Measurements from ENCODE around the gene SLC29A2.

Gene SLC29A2, protein sequence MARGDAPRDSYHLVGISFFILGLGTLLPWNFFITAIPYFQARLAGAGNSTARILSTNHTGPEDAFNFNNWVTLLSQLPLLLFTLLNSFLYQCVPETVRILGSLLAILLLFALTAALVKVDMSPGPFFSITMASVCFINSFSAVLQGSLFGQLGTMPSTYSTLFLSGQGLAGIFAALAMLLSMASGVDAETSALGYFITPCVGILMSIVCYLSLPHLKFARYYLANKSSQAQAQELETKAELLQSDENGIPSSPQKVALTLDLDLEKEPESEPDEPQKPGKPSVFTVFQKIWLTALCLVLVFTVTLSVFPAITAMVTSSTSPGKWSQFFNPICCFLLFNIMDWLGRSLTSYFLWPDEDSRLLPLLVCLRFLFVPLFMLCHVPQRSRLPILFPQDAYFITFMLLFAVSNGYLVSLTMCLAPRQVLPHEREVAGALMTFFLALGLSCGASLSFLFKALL

DNA sequence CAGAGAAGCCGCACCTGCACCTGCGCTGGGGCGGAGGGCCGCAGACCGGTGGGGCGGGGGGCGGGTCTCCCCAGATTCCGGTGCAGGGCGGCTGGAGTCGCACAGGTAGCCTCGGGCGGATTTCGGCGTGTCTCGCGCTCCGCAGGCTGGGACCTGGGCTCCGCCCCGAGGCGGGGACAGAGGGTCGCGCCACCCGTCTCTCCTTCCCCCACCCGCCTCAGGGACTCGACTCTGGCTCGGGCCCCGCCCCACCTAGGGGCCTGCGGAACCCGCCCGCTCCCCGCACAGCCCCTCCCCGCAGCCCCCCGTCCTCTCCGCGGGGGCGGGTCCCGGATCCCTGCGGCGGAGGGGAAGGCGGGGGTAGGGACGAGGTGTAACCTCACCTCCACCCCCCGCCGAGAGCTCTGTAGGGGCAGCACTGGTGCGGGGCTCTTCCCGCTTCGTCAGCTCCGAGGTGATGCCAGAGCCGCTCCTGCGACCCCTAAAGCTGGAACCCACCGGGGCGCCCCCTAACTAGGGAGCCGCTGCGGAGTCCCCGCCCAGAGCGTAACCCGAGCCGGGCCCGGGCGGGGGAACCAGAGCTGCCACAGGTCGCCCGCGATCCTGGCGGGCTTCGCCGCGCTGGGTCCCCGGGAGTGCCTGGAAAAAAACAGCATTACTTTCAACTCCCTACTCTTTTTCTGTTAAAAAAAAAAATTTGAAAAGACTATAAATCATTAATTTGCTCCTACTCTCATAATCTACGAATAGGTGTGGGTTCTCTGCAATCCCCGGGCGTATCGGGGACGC lies at the start of gene SLC29A2:
Gene SLC29A2, minus strand, starts transcription at position 134 of the 789 bp plus-strand sequence. CDS start 169 bp downstream, outside the sequence.
- no peak for FAIRE-seq

DNA sequence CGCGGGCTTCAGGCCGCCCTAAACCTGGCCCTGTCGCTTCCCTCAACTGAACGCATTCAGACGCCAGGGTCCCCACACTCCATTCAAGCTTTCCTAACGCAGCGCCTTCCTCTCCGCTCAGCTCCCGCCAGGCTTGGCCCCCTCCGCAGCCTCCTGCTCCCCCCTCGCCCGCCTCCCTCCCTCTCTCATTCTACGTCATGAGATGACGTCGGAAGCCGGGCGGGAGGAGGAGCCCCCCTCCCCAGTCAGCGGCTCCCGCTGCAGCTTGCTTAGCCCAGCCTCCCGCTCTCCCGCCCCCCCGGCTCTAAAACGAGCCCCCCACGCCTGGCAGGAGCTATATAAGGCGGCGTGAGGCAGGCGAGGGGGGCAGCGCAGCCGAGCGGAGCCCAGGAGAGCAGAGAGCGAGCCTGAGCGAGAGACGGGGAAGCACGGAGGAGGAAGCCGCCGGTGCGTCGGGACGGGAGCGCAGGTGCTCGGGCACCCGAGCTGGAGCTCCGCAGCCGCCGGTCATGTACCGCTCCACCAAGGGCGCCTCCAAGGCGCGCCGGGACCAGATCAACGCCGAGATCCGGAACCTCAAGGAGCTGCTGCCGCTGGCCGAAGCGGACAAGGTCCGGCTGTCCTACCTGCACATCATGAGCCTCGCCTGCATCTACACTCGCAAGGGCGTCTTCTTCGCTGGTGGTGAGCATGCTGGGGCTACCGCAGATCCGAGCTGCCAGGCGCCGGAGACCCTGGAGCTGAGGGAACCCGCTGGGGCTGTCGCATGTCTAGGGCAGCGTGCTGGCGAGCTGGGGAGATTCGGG lies 49.3 kb upstream of the SLC29A2 start, which contains the start of gene NPAS4:
Gene NPAS4, plus strand, starts transcription at position 365 of the 806 bp plus-strand sequence. Its CDS starts 145 bp downstream, at position 510.
- no peak for FAIRE-seq

DNA sequence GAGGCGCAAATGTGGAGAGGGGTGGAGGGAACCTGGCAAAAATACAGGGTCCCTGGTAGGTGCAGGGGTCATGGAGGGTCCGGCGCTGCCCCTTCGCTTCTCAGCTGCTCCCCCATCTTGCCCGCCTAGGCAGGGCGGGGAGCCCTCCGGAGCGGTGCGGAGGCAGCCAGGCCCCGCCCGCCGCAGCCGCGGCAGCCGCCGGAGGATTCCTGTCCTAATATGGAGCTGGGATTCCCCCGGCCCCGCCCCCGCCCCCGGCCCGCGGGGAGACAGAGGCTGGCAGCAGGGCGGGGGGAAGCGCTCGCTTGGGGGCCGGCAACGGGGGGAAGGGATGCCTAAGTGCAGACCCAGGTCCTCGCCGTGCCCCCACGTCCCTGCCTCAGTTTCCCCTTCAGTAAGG lies 48.3 kb upstream of the SLC29A2 start:
- no peak for FAIRE-seq

DNA sequence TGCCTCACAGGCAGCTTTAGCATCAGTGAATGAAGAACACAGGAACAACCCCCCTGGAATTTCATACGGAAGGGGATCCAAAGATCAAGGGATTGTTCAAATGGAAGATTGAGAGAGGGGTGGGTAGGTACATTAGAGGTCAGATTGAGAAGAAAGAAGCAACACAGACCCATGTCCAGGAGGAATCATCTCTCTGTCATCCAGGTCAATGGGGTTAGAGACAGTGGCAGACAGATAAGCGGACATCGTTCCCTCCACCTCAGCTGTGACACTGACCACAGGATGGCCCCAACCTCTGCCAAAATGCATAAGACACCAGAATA lies 47.4 kb upstream of the SLC29A2 start:
- no peak for FAIRE-seq

DNA sequence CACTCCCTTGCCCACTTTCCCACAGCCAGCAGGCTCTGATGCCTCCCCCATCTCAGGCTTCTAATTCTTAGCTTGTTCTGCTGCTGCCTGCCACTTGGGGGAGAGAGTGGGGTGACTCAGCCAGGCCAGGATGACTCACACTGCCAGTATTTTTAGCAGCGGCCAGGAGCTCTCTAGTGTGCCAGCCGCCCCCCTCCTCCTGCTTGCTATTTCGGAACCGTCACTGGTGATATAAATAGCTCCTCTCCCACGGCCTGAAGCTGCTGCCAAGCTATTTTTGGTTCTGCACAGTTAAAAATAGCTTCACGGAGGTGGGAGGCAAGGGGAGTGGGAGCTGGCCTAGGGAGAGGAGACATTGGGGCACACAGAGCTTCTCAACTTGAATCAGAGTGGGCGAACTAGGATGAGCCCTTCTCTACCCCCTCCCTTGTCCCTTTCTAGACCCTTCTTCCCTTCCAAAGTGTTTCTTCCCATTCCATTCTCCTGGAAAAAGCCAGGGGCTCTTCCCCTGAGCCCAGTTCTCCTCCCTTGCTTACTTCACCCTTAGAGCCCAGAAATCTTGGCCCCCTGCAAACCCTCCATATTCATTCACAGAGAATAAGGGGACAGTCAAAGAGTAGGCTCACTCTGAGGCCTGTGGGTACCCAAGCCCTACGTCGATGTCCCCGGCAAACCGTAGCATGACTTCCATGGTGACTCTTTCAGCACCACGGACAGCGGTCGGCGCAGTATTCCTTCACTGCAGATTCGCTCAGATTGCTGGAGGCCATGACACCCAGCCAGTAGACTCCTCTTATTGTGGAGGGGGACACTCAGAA lies 46.8 kb upstream of the SLC29A2 start:
- no peak for FAIRE-seq

DNA sequence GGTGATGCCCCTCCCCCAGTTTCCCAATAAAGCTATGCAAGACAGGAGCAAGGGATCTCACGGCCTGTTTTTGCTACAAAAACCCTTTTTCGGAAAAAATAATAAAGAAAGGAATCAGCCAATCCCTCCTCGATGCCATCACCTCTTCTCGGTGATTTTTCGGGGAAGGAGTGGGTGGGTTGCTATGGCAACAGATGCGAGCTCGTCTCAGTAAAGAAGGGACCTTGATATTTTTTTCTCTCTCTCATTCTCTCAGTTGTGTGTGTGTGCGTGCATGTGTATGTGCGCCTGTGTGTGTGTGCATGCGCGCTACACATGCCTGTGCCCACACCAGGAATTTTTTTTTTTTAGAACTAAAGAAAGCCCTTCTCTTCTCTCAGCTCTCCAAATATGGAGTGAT lies 45.4 kb upstream of the SLC29A2 start:
- no peak for FAIRE-seq

DNA sequence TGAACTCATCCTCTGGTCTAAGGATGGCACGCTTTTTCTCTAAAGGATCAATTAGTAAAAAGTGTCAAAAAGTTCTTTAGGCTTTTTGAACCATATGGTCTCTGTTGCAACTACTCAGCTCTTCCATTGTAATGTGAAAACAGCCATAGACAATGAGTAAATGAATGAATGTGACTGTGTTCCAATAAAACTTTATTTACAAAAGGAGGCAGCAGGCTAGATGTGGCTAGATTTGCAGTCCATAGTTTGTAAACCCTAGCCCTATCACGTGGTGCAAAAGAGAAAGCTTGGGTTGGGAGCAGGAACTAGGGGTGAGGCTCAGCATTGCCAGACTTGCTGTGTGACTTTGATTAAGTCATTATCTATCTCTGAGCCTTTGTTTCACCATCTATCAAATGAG lies 43.9 kb upstream of the SLC29A2 start:
- FAIRE-seq: no peak

DNA sequence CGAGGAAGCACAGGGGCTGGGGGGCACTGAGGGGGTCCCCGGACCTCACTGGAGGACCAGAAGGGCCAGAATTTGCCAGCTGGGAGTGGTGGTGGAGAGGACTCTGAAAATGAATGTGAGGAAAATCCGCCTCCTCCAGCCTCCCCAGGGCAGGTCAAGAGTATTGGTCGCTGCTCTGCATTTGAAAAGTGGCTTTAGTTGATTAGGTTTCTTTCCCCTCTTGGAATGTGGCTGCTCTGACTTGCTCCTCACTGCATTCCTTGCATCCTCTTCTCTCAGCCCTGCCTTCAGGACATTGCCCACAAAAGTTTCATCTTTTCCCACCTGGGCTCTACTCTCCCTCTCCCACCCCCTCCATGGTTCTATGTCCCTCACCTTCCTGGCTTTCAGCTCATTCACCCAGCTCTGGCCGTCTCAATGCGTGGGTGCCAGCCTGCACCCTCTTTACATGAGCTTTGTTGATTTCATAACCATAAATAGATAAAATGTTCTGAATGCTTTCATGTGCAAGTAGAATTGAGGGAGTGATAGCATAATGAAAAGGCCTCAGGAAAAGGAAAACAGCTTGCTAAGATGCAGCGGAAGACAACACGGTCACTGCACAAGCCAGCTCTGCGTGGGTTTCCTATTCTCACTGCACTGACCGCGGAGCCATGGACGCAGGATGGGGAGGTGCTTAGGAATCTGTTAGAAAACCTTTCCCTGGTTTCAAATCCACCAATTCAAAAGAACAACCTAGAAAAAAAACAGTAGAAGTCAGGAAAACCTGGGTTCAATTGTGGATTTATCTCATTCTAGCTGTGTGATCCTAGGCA lies 42.8 kb upstream of the SLC29A2 start:
- no peak for FAIRE-seq

DNA sequence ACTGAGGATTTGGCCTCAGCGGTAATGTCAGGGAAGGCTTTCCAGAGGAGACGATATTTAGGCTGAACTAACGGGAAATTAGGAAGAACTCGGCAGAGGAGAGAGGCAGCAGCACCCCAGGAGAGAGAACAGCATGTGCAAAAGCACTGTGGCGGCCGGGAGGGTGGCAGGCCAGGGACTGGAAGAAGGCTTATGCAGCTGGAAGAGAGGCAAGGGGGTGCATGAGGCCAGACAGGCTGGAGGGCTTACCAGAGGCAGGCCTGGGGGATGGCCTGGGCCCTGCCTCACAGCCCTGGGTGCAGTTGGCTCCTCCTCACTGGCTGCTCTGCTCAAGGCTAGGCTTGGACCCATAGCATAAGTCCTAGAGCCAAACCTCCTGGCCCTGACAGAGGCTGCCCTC lies 41.6 kb upstream of the SLC29A2 start:
- no peak for FAIRE-seq

DNA sequence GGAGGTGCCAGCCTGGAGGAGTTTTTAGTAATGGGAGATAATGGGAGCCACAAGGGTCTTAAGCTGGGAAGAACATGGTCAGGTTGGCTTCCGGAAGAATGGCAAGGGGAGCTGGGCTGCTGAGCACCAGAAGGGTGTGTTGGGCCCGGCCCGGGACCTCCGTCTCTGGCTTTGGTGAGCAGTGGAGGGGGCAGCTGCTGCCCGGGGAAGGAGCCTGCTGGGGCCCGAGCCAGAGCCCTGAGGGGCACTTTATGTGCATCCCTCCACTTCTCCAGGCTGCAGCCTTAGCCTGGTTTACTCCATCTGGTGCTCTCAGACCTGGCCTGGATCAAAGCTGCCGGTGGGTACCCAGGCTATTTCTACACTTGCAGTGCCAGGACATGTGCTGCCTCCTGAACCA lies 40.5 kb upstream of the SLC29A2 start:
- FAIRE-seq: no peak

DNA sequence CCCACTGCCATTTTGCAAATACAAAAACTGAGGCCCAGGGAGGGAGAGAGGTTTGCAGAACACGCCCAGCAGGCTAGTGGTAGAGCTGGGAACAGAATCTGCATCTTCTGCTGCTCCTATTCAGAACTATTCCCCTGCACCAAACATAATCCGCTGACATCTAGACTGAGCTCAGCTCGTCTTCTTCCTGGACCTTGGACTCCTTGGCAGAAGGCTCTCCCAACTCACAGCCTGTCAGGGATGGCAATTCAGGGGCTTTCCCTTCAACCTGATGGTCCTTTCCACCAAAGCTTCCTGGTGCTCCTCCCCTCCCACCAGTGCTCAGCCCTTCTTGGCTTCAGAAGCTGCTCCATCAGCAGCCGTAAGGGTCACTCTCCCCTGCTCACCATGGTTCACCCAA lies 39.8 kb upstream of the SLC29A2 start:
- no peak for FAIRE-seq

DNA sequence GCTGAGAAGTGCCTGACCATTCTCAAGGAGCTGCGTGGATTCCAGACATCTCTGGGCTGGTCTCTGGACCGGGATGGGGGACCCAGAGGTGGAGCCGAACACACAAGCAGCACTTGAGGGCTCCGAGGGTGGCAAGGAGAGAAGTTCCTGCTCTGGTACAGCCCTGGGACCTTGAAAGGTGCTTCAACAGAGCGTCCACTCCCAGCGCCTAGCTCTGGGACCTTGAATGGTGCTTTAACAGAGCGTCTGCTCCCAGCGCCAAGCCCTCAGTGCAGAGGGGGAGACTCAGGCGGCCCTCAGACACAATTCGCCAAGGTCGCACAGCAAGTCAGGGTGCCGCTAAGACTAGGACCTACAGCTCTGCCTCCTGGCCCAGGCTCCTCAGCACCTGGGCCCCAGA lies 38.6 kb upstream of the SLC29A2 start:
- no peak for FAIRE-seq

DNA sequence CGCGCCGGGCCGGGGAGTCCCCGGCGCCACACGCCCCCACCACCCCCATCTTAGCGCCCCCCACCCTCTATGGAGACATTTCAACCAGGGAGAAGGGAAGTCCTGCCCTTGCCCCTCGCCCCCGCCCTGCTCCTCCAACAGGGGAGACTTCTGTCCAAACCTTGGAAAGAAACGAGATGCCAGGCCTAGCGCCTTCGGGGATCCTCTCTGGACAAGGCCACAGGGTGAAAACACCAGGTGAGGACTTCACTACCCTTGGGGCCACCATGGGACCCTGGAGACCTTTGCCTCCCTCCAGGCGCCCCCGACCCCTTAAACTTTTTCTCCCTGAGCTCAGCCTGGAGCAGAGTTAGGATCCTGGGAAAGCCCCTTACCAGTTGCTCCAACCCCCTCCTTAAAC lies 37.7 kb upstream of the SLC29A2 start:
- FAIRE-seq: no peak

DNA sequence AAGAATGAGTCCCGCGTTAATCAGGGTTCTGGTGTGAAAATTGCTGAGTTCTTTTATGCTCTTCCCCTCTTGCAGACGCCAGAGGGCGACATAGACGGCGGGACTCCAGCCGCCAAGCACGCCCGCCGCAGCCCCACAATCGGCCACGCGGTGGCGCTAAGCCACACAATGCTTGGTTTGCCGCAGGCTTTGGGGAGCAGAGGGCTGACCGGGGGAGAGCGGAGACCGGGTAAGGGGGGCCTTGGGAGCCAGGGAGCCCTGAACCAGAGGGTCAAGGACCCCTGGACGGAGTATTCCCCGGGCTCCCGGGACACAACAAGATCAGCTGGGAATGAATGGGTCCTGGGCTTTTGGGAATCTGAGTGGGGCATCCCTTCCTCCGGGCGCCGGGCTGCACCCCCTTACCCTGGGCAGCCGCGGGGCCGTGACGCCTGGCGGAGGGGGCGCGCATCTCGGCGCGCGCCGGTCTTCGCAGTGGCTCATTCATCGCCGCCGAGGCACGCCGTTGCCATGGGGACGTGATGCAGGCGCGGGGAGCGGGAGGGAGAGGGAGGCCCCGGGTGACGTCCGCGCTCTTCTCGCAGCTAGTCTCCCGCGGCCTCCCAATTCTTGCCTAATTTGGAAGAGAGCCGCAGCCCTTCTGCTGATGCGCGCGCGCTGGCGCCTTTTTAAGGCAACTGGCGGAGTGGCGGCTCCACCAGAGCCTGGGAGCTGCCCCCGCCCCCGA lies 37.1 kb upstream of the SLC29A2 start:
- FAIRE-seq: peak; percentile 70

DNA sequence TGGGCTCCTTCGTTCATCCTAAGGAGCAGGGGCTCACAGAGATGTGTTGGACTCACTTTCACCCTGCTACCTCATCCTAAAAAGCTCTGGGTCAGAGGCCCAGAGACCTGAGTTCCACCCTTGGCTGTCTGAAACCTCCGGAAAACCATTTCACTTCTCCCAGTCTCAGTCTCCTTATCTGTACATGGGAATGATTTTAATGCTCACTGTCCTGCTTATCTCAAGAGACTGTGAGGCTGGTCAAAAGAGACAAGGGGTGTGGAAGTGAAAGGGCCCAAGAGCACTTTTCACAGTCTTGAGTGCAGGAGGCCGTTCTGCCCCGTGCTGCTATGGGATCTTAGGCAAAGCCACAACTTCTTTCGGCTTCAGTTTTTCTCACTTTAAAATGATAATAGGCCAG lies 36.1 kb upstream of the SLC29A2 start:
- no peak for FAIRE-seq

DNA sequence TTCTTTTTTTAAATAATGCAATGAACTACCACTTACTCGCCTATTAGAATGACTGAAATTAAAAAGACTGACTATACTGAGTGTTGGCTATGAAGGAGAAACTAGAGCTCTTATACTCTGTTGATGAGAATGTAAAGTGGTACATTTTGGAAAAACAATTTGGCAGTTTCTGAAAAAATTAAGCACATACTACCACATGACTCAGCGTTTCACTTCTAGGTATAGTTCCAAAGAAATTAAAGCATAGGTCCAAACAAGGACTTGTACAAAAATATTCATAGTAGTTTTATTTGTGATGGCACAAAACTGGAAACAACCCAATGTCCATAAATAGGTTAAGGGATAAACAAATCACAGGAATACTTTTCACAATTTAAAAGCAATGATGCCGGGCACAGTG lies 22.4 kb upstream of the SLC29A2 start:
- no peak for FAIRE-seq

DNA sequence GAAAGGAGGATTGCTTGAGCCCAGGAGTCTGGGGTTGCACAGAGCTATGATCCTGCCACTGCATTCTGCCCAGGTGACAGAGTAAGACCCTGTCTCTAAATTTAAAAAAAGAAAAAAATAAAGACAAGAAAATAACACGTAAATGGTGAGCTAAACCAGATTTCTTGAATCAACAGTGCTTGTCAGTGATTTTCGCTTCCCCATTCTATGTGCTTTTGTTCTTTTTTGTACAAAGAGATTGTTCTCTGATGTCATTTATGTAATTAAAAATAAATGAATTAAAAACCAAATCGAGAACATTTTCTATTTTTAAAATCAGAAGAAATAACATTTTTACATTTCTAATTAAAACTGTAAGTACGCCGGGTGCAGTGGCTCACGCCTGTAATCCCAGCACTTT lies 19.8 kb upstream of the SLC29A2 start:
- FAIRE-seq: no peak

DNA sequence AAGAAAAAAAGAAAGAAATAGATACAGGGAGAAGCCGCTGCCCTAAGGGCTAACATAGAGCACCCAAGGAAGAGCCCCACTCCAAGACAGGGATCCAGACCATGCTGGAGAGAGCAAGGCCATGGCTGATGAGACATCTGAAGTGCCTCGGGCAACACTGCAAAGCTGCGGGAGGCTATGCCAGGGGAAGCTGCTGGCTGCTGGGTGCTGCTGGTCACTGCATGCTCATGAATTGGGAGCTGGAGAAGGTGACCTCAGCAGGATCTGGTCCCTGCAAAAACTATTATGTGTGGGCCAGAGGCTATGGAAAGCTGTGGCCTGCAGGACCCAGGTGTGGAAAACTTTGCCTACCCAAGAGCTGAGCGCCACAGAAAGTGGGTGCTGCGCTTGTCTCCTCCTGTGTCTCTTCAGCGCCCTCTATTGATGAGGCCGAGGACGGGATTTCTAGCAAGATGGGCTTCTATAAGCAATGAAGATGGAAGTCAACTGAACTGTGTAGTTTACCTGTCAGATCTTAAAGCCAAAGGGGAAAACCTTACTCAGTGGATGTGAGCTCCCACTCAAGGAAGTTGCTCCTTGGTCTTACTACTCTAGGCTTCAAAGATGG lies 17.3 kb upstream of the SLC29A2 start:
- FAIRE-seq: no peak

DNA sequence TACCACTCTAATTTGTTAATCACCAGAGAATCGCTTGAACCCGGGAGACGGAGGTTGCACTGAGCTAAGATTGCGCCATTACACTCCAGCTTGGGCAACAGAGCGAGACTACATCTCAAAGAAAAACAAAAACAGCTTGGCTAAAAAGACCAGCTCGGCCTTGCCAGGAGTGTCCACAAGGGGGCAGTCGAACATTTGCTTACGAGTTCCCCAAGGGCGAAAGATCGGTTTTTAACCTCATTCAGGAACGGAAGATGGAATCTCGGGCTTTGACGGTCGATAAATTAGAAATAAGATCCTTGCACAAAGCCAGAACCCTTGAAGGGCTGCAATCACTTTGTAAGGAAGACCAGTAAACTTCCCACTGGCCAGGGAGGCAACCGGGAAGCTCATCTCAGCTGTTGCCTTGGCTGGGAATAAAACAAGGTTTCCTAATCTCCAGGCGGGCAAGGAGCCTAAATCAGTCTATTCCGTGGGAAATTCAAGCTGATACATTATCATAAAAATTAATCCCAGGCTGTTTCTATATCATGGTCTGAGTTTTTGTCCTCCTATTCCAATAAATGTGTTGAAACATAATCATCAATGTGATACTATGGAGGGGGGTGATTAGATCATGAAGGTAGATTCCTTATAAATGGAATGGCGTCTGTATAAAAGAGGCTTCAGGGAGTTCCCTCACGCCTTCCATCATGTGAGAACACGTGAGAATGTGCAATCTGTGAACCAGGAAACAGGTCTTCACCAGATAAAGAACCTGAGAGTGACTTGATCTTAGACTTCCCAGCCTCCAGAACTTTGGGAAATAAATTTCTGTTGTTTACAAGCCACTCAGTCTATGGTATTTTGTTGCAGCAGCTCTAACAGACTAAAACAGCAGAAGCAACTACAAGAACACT lies 14.9 kb upstream of the SLC29A2 start:
- no peak for FAIRE-seq
